ENCODE measurements around the gene CC2D1B.

CC2D1B gene

DNA sequence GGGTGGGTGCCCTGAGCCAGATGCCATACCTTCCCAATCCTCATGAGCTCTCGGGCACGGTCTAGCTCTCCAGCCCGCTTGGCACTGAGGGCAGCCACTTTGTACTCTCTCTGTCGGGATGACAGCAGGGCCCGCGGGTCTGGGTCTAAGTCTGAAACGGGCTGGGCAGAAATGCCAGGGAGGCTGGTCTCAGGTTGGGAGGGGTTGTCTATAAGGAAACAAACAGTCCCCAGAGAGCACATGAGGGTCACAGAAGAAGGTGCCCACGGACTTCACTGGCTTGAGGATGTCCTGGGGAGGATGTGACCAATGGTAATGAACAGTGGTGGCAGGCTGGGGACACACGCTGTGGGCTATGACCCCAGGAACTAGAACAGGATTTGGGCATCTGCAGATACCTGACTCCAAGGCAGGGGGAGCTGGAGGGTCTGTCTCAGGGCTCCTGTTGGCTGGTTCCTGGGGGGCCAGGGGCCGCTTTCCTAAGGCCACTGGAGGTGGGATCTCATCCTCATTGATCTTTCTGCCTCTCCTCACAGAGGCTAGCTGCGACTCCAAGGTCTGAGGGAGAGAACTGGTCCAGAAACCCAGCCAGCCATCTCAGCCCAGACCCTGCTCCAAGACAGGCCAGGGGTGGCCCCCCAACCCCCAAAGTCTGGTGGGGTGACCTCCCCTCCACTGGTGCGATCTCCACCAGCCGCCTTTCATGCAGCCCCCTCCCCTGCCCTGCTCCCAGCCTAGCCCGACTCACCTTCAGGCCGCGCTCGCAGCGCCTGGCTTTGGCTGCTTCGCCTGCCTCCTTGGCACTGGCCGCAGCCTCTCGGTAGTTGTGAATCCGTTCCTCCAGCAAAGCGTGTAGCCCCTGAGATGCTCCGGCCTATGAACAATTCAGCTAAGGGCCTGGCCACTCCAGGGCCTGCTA, 6.1 kb downstream of the CC2D1B start:
- DNase-seq, result no peak

DNA sequence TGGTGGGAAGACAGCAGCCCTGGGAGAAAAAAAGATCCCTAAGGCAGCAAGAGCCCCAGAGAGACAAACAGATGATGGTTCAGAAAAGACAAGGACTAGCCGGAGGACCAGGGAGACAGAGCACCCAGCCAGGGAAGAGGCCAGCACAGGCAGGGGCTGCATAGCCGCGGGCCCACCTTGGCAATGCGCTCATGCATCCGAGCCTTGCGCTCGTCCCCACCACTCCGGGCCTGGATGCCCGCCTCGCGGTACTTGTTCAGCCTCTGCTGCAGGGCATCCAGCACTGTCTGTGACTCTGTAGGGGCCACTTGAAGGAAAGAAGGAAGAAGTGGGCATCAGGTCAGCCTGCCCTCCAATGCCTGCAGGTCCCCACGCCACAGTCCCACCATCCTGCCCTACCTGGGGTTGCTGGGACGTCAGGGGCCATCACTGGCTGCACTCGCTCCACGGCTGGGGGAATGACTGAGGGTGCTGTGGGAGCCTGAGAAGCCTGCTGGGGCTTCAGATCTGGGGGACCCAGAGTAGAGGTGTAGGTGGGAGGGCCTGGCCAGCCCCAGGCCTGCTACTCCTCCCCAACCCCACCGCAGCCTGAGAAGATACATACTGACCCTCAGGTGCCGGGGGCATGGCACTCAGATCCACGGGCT, 7.0 kb downstream of the CC2D1B start:
- DNase-seq, result no peak

DNA sequence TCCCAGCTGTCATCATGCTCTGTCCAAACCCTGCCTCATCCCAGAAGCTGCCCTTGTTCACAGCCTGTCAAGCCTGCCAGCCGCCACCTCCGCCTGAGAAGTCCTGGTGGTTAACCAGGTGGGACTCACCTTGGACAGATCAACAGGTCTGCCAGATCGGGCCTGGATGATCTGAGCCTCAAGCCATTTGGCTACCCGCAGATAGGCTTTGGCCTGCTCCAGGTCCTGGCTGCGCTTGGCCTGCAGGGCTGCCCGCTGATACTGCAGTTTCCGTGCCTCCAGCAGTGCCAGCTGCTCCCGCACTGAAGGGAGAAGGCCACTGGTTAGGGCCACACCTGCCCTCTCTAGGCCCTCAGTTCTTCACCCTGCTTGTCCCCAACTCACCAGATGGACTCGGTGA, 8.6 kb downstream of the CC2D1B start:
- no peak for DNase-seq

DNA sequence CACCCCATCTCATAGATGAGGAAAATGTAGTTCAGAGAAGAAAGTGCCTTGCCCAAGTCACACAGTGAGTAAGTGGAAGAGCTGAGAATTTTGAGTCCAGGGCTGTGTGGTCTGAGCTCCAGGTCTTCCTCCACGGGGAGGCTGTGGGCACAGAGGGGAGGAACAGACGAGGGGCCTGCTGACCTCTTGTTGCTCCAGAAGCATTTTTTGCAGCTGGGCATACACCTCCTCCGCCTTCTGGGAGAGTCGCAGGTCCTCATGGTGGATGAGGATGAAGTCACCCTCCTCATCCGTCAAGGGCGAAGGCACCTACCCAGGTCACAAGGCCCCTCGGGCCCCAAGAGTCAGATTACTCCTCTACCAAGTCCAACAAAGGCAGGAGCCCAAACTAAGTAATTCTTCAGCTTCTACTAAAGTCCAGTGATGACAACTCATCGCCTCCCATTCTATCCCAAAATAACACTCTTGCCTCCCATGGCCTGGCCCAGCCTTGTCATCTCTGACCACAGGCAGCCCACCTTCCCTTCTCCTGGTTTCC, 9.1 kb downstream of the CC2D1B start:
- no peak for DNase-seq

DNA sequence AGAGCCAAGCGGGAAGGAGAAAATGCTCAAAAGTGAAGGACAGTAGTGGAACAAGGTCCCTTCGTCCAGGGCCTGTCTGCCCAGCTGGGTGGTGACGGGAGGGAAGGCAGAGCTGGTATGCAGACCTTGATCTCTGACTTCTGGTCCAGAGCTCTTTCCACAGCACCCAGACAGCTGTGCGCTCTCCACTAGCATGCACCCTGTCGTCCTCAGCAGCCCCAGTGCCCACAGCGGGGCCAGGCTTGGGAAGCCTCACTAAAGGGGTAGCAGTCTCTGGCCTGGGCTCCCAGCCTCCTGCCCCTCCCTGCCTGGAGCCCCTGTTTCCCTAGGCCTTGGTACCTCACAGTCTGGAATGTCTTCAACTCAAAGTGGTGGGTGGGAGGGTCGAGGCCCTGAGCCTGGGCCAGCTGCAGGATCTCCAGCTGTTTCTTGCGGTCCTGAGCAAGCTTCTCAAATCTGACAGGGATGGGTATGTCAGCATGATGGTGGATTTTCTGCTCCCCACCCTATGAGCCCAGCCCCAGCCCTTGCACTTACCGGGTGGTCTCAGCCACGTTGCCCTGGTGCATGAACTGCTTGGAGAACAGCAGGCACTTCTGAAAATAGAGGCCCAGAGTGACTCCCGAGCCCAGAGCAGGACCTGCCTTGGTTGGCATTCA, 10.0 kb downstream of the CC2D1B start:
- DNase-seq, result no peak

DNA sequence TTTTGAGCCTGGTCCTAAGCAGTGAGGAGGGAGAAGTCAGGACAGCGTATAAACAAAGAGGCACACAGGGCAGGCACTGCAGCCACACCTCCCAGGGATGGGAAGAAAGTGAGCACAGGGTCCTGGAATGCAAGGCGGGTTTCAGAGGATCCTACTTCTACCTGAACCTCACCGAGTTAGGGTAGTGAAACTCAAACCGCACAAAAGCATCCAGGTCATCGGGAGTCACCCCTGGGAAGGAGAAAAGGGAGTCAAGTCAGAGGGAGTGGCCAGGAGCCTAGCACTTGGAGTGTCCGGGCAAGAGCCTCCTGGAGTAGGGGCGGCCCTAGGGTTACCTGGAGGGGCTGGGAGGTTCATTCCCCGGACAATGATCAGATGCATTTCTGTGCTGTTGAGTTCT, 10.6 kb downstream of the CC2D1B start:
- no peak for DNase-seq

DNA sequence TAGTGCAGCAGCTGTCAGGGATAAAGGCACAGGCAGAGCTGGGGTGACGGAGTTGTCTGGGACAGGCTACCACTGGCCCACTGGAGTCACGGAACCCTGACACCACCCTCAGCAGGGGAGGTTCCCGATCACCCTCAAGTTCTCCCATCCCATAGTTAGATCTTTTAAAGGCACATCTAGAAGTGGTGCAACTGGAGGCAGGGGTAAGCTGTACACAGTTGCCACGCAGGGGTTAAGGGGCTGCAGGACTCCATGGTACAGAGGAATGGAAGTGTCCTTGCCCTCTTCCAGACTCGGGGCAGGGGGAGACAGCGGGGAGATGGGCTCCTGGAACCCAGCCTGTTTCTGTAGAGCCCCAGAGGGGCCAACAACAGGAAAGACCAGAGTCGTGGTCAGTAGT, 13.3 kb downstream of the CC2D1B start:
- DNase-seq, result no peak

DNA sequence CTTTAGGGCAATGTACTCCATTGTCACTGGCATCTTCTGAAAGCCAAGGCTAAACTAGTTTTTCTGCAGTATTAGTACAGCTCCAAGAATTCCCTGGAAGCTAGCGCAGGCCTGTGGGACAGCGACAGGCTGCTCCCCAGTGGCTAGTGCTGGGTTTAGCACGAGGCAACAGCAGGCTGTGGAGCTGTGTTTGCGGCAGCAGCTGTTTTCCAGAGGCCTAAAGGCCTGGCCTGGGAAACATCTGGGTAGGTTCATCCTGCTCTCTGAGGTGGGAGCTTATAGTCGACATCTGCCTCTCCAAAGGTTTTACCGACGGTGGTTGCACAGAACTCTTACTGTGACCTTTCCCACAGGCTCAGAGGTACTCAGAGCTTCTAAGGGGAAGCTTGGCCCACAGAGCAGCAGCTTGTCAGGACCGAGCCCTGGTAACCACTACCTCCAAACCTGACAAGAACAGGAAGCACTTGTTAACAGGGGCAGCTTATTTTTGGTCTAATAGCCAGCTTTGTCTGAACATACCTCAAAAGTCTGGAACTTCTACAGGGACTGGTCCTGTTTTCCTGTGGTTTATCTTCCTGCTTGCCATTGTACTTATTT, 17.2 kb downstream of the CC2D1B start:
- DNase-seq, result no peak

DNA sequence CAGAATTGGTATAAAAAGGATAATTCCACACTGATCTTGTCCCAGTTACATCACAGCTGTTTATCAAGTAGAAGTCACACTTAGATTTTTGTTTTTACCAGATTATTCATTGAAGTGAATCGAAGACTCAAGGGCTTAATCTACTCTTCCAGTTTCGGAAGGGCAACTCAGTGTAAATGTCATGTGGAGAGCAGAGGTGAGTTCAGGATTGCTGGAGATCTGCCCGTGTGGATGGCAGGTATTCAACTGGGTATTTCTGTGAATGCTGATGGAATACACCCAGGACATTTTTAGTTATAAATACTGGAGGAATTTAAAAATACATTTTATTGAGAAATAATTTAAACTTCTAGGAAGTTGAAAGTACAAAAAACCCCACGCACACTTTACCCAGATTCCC, 19.4 kb downstream of the CC2D1B start:
- no peak for DNase-seq

DNA sequence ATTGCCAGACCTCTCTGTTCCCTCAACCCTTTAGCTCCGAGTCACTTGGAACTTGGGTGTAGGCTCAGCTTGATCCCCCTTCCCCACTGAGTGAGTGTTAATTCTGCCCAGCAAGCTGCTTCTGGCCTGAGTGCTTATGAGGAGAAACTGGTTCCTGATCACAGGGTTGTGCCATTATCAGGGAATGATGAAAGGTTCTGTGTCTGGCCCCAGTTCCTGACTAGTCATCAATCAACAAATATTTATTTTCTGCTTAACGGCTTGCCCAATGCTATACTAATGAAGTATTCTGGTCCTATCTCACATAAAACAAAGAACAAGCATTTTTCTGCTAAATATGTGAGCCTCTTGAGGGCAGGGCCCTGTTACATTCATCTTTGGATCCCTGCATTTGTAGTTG, 20.8 kb downstream of the CC2D1B start:
- no peak for DNase-seq

DNA sequence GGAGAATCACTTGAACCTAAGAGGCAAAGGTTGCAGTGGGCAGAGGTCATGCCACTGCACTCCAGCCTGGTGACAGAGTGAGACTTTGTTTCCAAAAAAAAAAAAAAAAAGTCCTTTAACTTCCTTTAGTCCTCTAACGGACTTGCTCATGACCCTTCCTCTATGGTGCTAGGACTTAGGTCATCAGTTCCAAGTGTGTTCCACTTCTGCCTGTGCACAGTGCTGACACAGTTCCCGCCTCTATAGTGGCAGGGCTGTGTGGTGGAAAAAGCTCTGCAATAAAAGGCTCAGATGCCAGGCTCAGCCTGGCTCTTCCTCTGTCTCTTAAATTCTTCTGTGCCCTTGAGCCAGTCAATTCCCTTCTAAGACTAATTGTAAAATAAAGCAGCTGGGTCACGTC, 22.0 kb downstream of the CC2D1B start:
- no peak for DNase-seq

DNA sequence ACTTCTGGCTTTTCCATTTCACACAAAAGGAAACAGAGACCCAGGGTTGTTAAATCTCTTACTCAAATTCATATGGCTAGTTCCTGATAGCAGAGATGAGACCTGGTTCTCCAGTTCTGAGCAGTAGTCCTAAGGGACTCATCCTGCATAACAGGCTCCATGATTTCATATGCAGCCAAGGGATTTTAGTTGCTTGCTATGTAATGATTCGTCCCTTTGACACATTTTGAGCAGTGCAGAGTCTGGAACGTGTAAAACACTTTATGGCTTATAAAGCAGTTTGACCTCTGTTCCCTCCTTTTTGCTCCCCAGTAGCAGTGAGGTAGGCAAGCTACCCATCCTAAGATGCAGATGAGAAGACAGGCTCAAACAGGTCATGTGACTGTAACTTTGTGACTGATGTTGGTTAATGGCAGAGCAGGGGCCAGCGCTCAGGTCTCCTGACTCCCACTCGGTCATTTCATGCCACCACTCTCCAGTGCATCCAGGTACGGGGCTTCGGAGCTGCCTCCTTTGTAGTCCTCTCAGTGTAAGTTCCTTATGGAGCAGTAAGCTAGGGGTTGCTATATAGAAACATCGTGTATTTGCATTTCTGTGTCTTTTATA, 24.2 kb downstream of the CC2D1B start:
- DNase-seq, result no peak

DNA sequence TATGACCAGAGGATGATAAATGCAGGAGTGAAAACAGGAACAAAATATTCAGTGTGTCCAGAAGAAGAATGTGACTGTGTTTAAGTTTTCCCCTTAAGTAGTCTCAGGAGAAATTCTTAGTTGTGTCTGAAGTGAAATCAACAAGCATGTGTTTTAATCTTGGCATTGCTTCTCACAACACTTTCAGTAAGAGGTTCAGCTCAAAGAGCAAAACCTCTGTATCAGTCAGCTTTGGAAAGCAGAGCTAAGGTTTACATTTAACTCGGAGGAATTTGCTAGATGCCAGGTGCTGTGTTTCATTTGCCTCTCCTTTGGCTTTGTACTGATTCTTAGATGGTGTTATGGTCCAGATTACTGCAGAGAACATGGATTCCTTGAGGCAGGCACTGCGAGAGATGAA, 28.6 kb downstream of the CC2D1B start:
- no peak for DNase-seq

DNA sequence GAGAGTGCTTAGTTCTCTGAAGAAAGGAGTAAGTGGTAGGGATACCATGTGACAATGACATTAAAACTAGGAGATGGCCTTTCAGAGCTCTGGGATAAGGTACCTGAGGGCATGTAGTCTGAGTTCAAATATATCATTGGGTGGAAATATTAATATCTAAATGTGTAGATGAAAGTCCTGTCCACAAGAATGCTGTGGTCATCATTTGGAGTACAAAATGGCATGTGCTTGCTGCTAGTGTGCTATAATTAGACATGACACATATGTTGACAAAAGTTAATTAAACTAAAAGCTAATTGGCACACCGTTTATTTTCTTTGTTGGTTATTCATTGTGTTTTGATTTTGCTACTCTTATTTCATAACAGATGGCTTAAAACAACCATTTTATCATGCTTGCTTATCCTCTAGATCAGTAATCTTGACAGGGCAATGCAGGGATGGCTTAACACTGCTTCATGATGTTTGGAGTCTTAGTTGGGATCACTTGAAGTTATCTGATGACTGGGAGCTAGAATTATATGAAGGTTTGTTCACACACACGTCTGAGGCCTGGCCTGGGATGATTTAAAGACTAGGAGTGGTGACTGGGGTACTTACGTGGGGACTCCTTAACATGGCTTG, 31.0 kb downstream of the CC2D1B start:
- no peak for DNase-seq

DNA sequence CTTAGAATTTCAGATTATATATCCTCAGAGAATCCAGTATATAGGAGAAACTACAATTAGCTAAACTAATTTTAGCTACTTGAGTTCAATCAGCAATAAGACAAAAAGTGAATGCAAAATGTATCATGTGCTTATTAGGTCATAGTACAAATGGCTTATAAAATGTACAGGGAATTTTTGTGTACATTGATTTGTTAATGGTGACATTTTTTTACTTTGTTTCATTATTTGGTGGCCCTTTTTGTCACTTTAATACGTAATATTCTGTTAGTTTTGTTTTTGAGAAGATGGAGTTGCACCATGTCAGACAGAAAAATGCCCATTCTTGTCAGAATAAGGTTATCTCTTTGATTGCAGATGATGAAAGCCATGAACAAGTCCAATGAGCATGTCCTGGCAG, 33.6 kb downstream of the CC2D1B start:
- no peak for DNase-seq

DNA sequence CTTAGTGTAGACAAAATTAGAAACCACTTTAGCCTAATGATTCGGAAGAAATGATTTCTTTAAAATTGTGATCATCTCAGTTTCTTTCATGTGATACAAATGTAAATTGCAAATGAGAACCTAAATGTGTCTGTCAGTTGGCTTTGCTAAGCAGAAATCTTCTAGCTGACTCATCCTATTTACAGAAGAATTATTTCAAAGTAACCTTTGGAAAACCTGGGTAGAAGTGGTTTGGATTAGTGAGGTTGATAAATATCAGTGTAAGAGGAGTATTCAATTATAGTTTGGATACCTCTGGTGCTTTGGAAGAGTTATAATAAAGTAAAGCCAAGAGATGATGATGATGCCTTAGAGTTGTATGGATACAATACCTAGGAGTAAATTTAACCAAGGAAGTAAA, 37.4 kb downstream of the CC2D1B start:
- no peak for DNase-seq

DNA sequence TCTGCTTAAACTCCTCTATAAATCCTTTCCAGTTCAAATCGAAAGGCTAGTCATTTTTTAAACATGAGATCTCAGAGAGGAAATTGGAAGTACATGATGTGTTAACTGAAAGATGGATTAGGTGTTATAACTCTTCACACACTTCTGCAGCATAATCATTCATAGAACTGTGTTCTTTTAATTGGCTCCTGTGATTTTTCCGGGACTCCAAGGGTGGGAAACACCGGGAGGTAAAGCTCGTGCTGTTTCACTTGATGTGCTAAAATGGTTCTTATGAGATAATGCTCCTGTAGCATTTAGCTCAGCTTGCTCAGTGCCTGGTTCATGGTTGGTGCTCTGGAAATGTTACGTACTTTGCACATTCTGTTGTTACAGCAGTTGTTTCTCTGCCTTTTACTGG, 40.2 kb downstream of the CC2D1B start:
- DNase-seq, result no peak

DNA sequence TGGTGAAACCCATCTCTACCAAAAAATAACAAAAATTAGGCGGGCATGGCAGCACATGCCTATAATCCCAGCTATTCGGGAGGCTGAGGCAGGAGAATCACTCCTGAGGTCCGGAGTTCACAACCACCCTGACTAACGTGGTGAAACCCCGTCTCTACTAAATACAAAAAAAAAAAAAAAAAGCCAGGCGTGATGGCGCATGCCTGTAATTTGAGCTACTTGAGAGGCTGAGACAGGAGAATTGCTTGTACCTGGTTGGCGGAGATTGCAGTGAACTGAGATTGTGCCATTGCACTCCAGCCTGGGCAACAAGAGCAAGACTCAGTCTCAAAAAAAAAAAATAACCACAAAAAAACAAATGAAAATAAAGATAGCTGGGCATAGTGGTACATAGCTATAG, 42.3 kb downstream of the CC2D1B start:
- DNase-seq, result no peak

DNA sequence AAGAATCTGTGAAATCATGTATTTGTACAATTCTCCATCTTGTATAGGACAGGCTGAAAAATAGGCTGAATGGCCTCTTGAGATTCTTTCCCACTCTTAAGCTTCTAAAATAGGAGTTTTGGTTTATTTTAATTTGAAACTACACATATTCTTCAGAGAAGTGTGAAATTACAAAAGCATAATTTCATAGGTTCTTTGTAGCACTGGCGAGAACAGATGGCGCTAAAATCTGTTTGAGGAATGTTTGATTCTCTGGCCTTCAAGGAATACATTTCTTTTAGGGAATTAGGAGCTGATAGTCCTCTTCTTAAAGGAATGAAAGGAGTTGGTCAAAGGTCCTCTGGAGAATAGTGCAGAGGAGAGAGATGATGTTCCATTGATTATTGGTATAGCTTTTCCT, 44.9 kb downstream of the CC2D1B start:
- DNase-seq, result no peak

DNA sequence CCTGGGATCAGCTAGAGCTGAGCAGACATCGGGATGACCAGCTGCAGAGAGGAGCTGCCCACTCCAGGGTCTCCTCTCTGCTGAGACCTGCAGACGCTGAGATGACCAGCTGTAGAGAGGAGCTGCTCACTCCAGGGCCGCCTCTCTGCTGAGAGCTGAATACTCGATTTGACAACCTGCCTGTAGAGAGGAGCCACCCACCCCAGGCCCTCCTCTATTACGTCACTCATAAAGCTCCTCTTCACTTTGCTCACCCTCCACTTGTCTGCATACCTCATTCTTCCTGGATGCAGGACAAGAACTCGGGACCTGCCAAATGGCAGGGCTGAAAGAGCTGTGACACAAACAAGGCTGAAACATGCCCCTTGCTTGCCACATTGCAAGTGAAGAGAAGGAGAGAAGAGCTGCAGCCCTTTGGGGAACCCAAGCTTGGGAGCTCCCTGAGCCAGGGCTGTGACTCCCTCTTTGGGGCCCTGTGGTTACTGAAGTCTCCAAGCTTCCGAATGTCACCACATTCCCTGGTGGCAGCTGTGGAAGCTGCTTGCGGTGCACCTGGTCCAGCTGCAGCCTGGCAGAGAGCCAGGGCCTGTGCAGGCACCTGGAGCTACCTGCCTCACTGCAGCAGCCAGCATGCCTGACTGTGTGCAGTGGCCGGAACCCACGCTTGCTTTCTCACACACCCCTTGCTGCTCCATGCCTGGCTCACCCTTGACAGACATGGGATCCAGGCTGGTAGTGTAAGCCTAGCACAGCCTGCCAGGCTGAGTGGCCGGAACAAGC, 59.6 kb downstream of the CC2D1B start:
- DNase-seq, result no peak

DNA sequence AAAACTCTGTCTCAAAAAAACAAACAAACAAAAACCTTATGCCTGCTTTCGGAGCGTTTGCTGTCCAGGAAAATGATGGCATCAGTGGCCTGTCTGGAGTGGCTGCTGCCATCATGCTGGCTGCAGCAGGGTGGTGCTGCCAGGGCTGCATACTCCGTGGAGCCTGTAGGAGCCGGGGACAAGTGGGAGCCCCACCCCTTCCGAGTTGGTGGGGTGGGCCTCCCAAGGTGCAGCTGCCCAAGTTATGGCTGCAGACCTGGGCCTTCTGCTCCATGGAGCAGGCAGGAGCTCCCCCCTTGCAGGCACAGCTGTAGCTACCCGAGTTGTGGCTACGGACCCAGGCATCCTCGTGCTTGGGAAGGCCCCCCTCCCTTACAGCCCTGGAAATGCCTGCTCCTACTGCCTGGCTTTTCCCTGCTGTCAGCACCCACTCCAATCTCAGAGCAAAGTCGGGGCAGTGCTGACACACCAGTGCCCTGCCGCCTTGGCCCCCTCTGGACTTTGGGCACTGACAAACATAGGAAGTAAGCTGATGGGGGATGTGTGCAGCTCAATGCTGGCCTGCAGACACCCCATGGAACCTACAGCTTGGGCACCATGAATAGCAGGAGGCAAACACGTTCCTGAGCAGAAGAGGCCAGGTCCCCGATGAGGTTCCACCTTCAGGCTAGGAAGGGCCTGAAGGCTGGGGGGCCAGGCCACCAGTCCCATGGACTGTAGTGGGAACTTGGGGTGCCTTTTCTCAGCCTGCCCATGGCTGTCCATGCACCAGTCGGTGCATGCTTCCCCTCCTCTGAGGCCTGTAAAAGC, 60.4 kb downstream of the CC2D1B start:
- DNase-seq, result no peak
